ENCODE data around the gene FAM222A.
A peak's percentile ranks its signal among the peaks of the same experiment; 100 is the strongest.

The FAM222A gene

GRCh38 chr12:109762673-109763191, 49.1 kb downstream of the FAM222A start:
- no peak for DNase-seq

- DNase-seq, result no peak
These were observed 49.7 kb downstream of the FAM222A start for GRCh38 chr12:109763201-109763841.

- no peak for DNase-seq
These were observed 50.5 kb downstream of the FAM222A start for GRCh38 chr12:109764123-109764522.

- no peak for DNase-seq
These were observed 51.3 kb downstream of the FAM222A start for GRCh38 chr12:109764776-109765445.

- no peak for DNase-seq
These were observed 51.8 kb downstream of the FAM222A start for GRCh38 chr12:109765446-109765810.

- no peak for DNase-seq
These were observed 52.7 kb downstream of the FAM222A start for GRCh38 chr12:109766251-109766778.

- no peak for DNase-seq
These were observed 53.8 kb downstream of the FAM222A start for GRCh38 chr12:109767456-109767855.

- no peak for DNase-seq
These were observed 54.6 kb downstream of the FAM222A start for GRCh38 chr12:109767991-109768900.

- no peak for DNase-seq
These were observed 55.5 kb downstream of the FAM222A start for GRCh38 chr12:109768901-109769670.

- DNase-seq, result no peak
These were observed 56.7 kb downstream of the FAM222A start for GRCh38 chr12:109770104-109770860.

GRCh38 chr12:109770861-109771670, 57.4 kb downstream of the FAM222A start:
- DNase-seq, result no peak

- no peak for DNase-seq
These were observed 58.4 kb downstream of the FAM222A start for GRCh38 chr12:109771746-109772621.

GRCh38 chr12:109772622-109773321, 59.1 kb downstream of the FAM222A start:
- DNase-seq, result no peak

GRCh38 chr12:109773384-109774011, 59.9 kb downstream of the FAM222A start:
- no peak for DNase-seq

- DNase-seq, result peak; percentile 74
These were observed 61.7 kb downstream of the FAM222A start for GRCh38 chr12:109775172-109775881.

- DNase-seq, result no peak
These were observed 63.0 kb downstream of the FAM222A start for GRCh38 chr12:109776624-109777023.

GRCh38 chr12:109777544-109777943, 63.9 kb downstream of the FAM222A start:
- peak; percentile 11 for DNase-seq

- no peak for DNase-seq
These were observed 65.1 kb downstream of the FAM222A start for GRCh38 chr12:109778684-109779083.
